K562 (cell line): ENCODE results near the gene OST4. TPM values are rescaled to one million over a fixed set of nuclear protein-coding genes. Genes with fewer than 3 reads are reported as not detected.

ENCODE experiments used
- ATAC-seq: fragments of 200-7000 bp; cut with Tn5 transposase; 3 replicates; pipeline ENCODE4 v1.9.1; 2020; ENCODE audit warnings: moderate library complexity
- BruUV-seq: library from RNA; stranded (reverse); fragments of 400-500 nt; replicated peaks from 2 replicates; lab custom pipeline; 2021; lab: Mats Ljungman, UMichigan
- CTCF ChIA-PET: fragments of 300-600 bp; formaldehyde crosslinking; extraction: SDS; loops from one replicate; lab custom pipeline; 2021; ENCODE audit warnings: low intra/inter-chr PET ratio; lab: Yijun Ruan, JAX
- POLR2A ChIA-PET: fragments of 300-600, 350-650 bp; sonication (Branson Sonifier 250); formaldehyde crosslinking; extraction: SDS; loops from one replicate; lab custom pipeline; 2021; ENCODE audit warnings: antibody characterized with exemption, inconsistent platforms; lab: Yijun Ruan, JAX
- DNase-seq, 4 experiments: peaks; one replicate each; pipeline versions ENCODE4 v3.0.0 to v3.0.0-alpha.2; 2011 to 2018; ENCODE audit warnings: low spot score in 3 of 4, mixed read lengths in 3 of 4; ENCODE audit errors: extremely low read depth in 1 of 4
- FAIRE-seq: peaks from 2 replicates; lab custom pipeline; 2011; peaks lifted over from hg19 to GRCh38; lab: Jason Lieb, UNC
- H2AFZ ChIP-seq: 2 replicates; pipeline ENCODE4 v1.6.0; 2011; ENCODE audit warnings: low read depth, low read length, control low read depth, inconsistent platforms
- H3K27ac ChIP-seq: fragments of 200-600 bp; 3 replicates; pipeline ENCODE4 v1.8.0; 2011; ENCODE audit warnings: low read depth, mild to moderate bottlenecking, control low read depth, inconsistent platforms, low read length, moderate library complexity, mixed read lengths; ENCODE audit errors: extremely low read depth
- H3K27me3 ChIP-seq, 2 experiments: fragments of 300-600 bp in 1 of 2; 2 replicates in 1 of 2; 3 replicates in 1 of 2; pipeline versions ENCODE4 v1.6.0 to v1.8.0; 2011; ENCODE audit warnings: inconsistent platforms in 2 of 2, low read length in 2 of 2, mild to moderate bottlenecking in 1 of 2, mixed read lengths in 1 of 2, moderate library complexity in 1 of 2; ENCODE audit not compliant: control insufficient read depth in 2 of 2, insufficient read depth in 2 of 2
- H3K36me3 ChIP-seq: fragments of 300-600 bp; 3 replicates; pipeline ENCODE4 v1.8.0; 2011; ENCODE audit warnings: mild to moderate bottlenecking, low read length, inconsistent platforms; ENCODE audit not compliant: control insufficient read depth, insufficient read depth
- H3K4me1 ChIP-seq, 2 experiments: fragments of 200-600 bp in 1 of 2; replicated peaks in 1 of 2; 2 replicates in 1 of 2; 3 replicates in 1 of 2; pipeline versions ENCODE4 v1.5.1 to v1.8.0; 2011; ENCODE audit warnings: inconsistent platforms in 2 of 2, low read length in 2 of 2, mild to moderate bottlenecking in 1 of 2, mixed read lengths in 1 of 2, moderate library complexity in 1 of 2; ENCODE audit not compliant: control insufficient read depth in 2 of 2, insufficient read depth in 2 of 2
- H3K4me2 ChIP-seq: 2 replicates; pipeline ENCODE4 v1.6.1; 2011; ENCODE audit warnings: low read length, control low read depth, inconsistent platforms, mixed read lengths; ENCODE audit not compliant: insufficient read depth
- H3K4me3 ChIP-seq: fragments of 200-600 bp; sonication (generic), shearing (Covaris generic); 2 replicates; pipeline ENCODE4 v1.5.1; 2016; ENCODE audit warnings: control low read depth, inconsistent platforms
- H3K79me2 ChIP-seq: fragments of 200-600 bp; 3 replicates; pipeline ENCODE4 v1.8.0; 2011; ENCODE audit warnings: low read length, inconsistent platforms; ENCODE audit not compliant: control insufficient read depth, insufficient read depth
- H3K9ac ChIP-seq, 2 experiments: 2 replicates each; pipeline versions ENCODE4 v1.6.0 to v1.6.1; 2011; ENCODE audit warnings: low read depth in 2 of 2, low read length in 2 of 2, control low read depth in 1 of 2, inconsistent platforms in 1 of 2, mild to moderate bottlenecking in 1 of 2, mixed read lengths in 1 of 2; ENCODE audit not compliant: insufficient read depth in 1 of 2
- H3K9me1 ChIP-seq: one replicate; pipeline ENCODE4 v1.6.0; 2011; ENCODE audit warnings: inconsistent platforms, mild to moderate bottlenecking, low read length, moderate library complexity; ENCODE audit not compliant: control insufficient read depth, insufficient read depth
- H3K9me3 ChIP-seq: replicated peaks from 2 replicates; pipeline ENCODE4 v1.5.1; 2011; ENCODE audit warnings: low read depth, low read length, inconsistent platforms; ENCODE audit not compliant: control insufficient read depth, insufficient read depth
- H4K20me1 ChIP-seq: replicated peaks from 2 replicates; pipeline ENCODE4 v1.6.1; 2011; ENCODE audit warnings: low read length, inconsistent platforms, mixed read lengths; ENCODE audit not compliant: control insufficient read depth, insufficient read depth
- CHCHD3 ChIP-seq: fragments of 250-450 bp; sonication (Bioruptor Pico); IDR thresholded peaks from 2 replicates; pipeline ENCODE4 v2.1.2; 2022; ENCODE audit warnings: mild to moderate bottlenecking
- E2F3 ChIP-seq: fragments of 250-450 bp; sonication (Bioruptor Pico); IDR thresholded peaks from 2 replicates; pipeline ENCODE4 v1.4.0; 2020; ENCODE audit warnings: mild to moderate bottlenecking
- FOXK1 ChIP-seq: sonication (generic); formaldehyde crosslinking; IDR thresholded peaks from 2 replicates; pipeline ENCODE4 v1.8.0; 2022; ENCODE audit warnings: missing genetic modification reagents, mild to moderate bottlenecking, borderline replicate concordance
- FOXP1 ChIP-seq: sonication (generic); formaldehyde crosslinking; IDR thresholded peaks from 2 replicates; pipeline ENCODE4 v1.8.0; 2022; ENCODE audit warnings: mild to moderate bottlenecking, missing genetic modification reagents
- GABPA ChIP-seq: fragments of 200-800 bp; sonication (Bioruptor generic); conservative IDR thresholded peaks from 2 replicates; pipeline ENCODE4 v1.6.1; 2016; ENCODE audit warnings: low read depth, missing genetic modification characterization, missing compliant biosample characterization
- HDAC1 ChIP-seq, 2 experiments: fragments of 450-650 bp; IDR thresholded peaks; 2 replicates each; pipeline ENCODE4 v1.6.1; 2016 to 2017; ENCODE audit warnings: inconsistent platforms in 1 of 2, mild to moderate bottlenecking in 1 of 2, moderate library complexity in 1 of 2
- MAZ ChIP-seq, 2 experiments: fragments of 450-650 bp in 1 of 2; sonication (generic) in 1 of 2; formaldehyde crosslinking; IDR thresholded peaks in 1 of 2; conservative IDR thresholded peaks in 1 of 2; 2 replicates each; pipeline versions ENCODE4 v1.4.0 to v1.5.0; 2020; ENCODE audit warnings: mild to moderate bottlenecking in 1 of 2, missing genetic modification reagents in 1 of 2
- NUFIP1 ChIP-seq: fragments of 450-650 bp; IDR thresholded peaks from 2 replicates; pipeline ENCODE4 v1.6.1; 2018; ENCODE audit not compliant: partially characterized antibody
- SAP30 ChIP-seq: fragments of 200-600 bp; sonication (generic); IDR thresholded peaks from 2 replicates; pipeline ENCODE4 v1.6.1; 2012; ENCODE audit warnings: borderline replicate concordance, low read depth, mild to moderate bottlenecking, moderate library complexity, low read length, control low read depth, inconsistent platforms; ENCODE audit not compliant: insufficient read depth, poor library complexity, severe bottlenecking
- ZNF57 ChIP-seq: fragments of 450-650 bp; formaldehyde crosslinking; IDR thresholded peaks from 2 replicates; pipeline ENCODE4 v1.4.0; 2020; ENCODE audit warnings: mild to moderate bottlenecking, moderate library complexity
- ZNF764 ChIP-seq: fragments of 250-450 bp; sonication (Bioruptor Pico); IDR thresholded peaks from 2 replicates; pipeline ENCODE4 v1.4.0; 2020; ENCODE audit warnings: low read depth, mild to moderate bottlenecking, moderate library complexity
- WGBS: fragments of 100-300 bp; shearing (Covaris generic); methylation state at CpG from one replicate; pipeline ENCODE4 v1.1.6; 2016; ENCODE audit warnings: low coverage, mixed read lengths; ENCODE audit not compliant: insufficient coverage; ENCODE audit errors: missing lambda C conversion rate; 5-methylcytosine and 5-hydroxymethylcytosine counted together
- in situ Hi-C: fragments of 300-500 bp; cut with MboI; formaldehyde crosslinking; loops from 4 replicates; pipeline ENCODE4 v1.15.0; 2018; ENCODE audit warnings: inconsistent platforms, mixed read lengths
- intact Hi-C: fragments of 100-400 bp; cut with micrococcal nuclease; formaldehyde crosslinking; loops from 2 replicates; pipeline ENCODE4 v1.14.2; 2022
- polyA plus RNA-seq, 8 experiments: library from polyadenylated mRNA; depleted of rRNA in 4 of 8; stranded (reverse) in 5 of 8; unstranded in 3 of 8; fragments of >200 nt; fragmentation: Nextera tagmentation in 2 of 8; fragmentation: Illumina TruSeq in 1 of 8; extraction: Ambion mirVana in 2 of 8; extraction: Trizol in 1 of 8; gene quantifications; 2 replicates each; pipeline versions ENCODE4 v1.2.1 to v1.2.3, GENCODE V29; 2011 to 2014; ENCODE audit warnings: inconsistent platforms in 1 of 8, missing spikeins in 1 of 8
- total RNA-seq, 7 experiments: library from RNA; depleted of rRNA in 6 of 7; stranded (reverse); fragments of >200 nt in 6 of 7; fragmentation: Illumina TruSeq in 2 of 7; extraction: Trizol in 2 of 7; gene quantifications; 2 replicates each; pipeline versions ENCODE4 v1.2.1 to v1.2.3, GENCODE V29; 2011 to 2021; ENCODE audit warnings: low replicate concordance in 1 of 7
- TF ChIP-seq, protein P1 (sequence below): fragments of 450-650 bp; formaldehyde crosslinking; IDR thresholded peaks from 2 replicates; pipeline ENCODE4 v1.4.0; 2020; ENCODE audit warnings: mild to moderate bottlenecking, moderate library complexity
- TF ChIP-seq, protein P2 (sequence below): fragments of 250-450 bp; sonication (Bioruptor Pico); IDR thresholded peaks from 2 replicates; pipeline ENCODE4 v1.9.0; 2021; ENCODE audit warnings: mild to moderate bottlenecking, inconsistent platforms

The OST4 gene
- total and polyA plus RNA-seq, 9 of the 15 experiments (the other 6 are each of a cell fraction or from before 2014, with no cell fraction given) = 186 to 1,155 (median 355) TPM

DNA sequence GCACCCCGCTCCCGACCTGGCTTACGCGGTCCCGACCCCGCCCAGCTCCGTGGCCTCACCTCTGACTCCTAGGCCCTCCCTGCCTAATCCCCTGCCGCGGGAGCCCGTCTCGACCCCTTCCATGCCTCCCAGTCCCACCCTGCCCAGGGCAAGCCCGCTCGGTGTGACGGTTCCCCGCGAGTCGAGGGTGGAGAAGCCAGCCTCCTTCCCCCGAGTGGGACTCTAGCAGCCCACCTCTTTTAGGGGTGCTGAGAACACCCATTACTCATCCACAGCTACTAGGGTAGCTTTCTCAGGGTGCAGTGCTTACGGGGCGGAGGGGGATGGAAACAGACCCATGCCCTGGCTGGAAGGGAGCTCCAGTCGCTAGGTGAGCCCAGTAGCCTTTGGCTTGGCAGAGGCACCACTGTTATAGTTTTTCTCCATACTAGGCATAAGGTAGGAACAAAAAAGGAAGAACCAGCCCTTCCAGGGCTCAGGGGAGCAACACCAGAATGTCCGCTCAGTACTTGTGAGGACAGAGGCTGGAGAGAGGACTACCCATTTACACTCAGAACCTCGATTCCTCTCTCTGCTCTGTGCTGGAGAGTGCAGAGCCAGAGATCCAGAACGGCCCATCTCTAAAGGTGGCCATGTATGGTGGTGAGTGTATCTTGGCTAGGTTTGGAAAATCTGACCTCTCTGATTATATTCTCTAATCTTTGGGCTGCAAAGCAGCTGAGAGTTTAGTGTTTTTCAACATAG, 19.4 kb downstream of the OST4 start:
- peak overlapping the region; percentile 78 for H2AFZ ChIP-seq
- no peak for TF ChIP-seq FOXP1 (CRISPR knock-in tag)
- no peak for TF ChIP-seq GABPA
- TF ChIP-seq MAZ (CRISPR knock-in tag; conservative IDR thresholded peaks at IDR 0.05 in 1 of 2, IDR thresholded peaks at IDR 0.05 in 1 of 2) = peak in 1 of 2 experiments; percentile 25; a peak in 1 of 4 replicates
- TF ChIP-seq NUFIP1 = no peak
- TF ChIP-seq, protein P1, sequence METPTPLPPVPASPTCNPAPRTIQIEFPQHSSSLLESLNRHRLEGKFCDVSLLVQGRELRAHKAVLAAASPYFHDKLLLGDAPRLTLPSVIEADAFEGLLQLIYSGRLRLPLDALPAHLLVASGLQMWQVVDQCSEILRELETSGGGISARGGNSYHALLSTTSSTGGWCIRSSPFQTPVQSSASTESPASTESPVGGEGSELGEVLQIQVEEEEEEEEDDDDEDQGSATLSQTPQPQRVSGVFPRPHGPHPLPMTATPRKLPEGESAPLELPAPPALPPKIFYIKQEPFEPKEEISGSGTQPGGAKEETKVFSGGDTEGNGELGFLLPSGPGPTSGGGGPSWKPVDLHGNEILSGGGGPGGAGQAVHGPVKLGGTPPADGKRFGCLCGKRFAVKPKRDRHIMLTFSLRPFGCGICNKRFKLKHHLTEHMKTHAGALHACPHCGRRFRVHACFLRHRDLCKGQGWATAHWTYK (CRISPR knock-in tag) = peak; percentile 57; the same call in 1 of the 2 replicates
- TF ChIP-seq, protein P2, sequence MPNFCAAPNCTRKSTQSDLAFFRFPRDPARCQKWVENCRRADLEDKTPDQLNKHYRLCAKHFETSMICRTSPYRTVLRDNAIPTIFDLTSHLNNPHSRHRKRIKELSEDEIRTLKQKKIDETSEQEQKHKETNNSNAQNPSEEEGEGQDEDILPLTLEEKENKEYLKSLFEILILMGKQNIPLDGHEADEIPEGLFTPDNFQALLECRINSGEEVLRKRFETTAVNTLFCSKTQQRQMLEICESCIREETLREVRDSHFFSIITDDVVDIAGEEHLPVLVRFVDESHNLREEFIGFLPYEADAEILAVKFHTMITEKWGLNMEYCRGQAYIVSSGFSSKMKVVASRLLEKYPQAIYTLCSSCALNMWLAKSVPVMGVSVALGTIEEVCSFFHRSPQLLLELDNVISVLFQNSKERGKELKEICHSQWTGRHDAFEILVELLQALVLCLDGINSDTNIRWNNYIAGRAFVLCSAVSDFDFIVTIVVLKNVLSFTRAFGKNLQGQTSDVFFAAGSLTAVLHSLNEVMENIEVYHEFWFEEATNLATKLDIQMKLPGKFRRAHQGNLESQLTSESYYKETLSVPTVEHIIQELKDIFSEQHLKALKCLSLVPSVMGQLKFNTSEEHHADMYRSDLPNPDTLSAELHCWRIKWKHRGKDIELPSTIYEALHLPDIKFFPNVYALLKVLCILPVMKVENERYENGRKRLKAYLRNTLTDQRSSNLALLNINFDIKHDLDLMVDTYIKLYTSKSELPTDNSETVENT (CRISPR knock-in tag) = no peak
- peak in 1 of 2 experiments; percentile 45; a peak in 2 of 4 replicates for TF ChIP-seq HDAC1 (IDR thresholded peaks at IDR 0.05)
- no peak for TF ChIP-seq ZNF764 (CRISPR knock-in tag)
- TF ChIP-seq CHCHD3 = no peak
- TF ChIP-seq ZNF57 = 0 out of 2 replicates have a peak, but pooled peaks have one; percentile 45
- TF ChIP-seq E2F3 (CRISPR knock-in tag) = 0 out of 2 replicates have a peak, but pooled peaks have one; percentile 41
- TF ChIP-seq SAP30 = peak; percentile 27
- no peak for TF ChIP-seq FOXK1 (CRISPR knock-in tag)

More for the DNA sequence above, 19.4 kb downstream of the OST4 start:
- no peak for FAIRE-seq
- DNase-seq = no peak
- H3K79me2 ChIP-seq = 0 out of 3 replicates have a peak, but pooled peaks cover 5% of the 10 kb centered on the region
- peak; percentile 2 for ATAC-seq
- H4K20me1 ChIP-seq = no peaks in the 10 kb centered on the region; the same call in 1 of the 2 replicates
- no peaks in the 10 kb centered on the region for H3K9me3 ChIP-seq
- CTCF ChIA-PET = interaction anchor here (1.0 kb wide), 1 partner anchor 35 kb away, joined by 4 read pairs; the partner anchor contains the start of gene KHK
- intact Hi-C loops = loop anchor here (2.0 kb wide), 2 partner anchors 19 to 29 kb away; partner anchors contain the start of gene TMEM214
- in situ Hi-C loops = no loop called here
- H3K4me2 ChIP-seq = peak overlapping the region; percentile 98
- H3K9me1 ChIP-seq = no peaks in the 10 kb centered on the region
- peak overlapping the region; percentile 85 to 95 for H3K9ac ChIP-seq
- POLR2A ChIA-PET = interaction anchor here (0.6 to 10.5 kb wide), 11 partner anchors 8 to 112 kb away, joined by 3 to 112 read pairs (median 8); partner anchors contain the start of genes OST4 and TMEM214
- 6% methylated on average over 17 of the region's 24 CpGs for WGBS
- H3K27me3 ChIP-seq = no peaks in the 10 kb centered on the region
- H3K4me3 ChIP-seq = peak overlapping the region; percentile 84
- H3K27ac ChIP-seq = peak overlapping the region; percentile 95
- no TSS peak for BruUV-seq
- peaks cover 24 to 36% of the 10 kb centered on the region in 2 experiments; a peak in 4 of 5 replicates for H3K4me1 ChIP-seq
- H3K36me3 ChIP-seq = peaks cover 45% of the 10 kb centered on the region; the same call in 2 of the 3 replicates
